GM12891 (cell line): ENCODE results near the gene BTBD9.

Source experiments
- POLR2A ChIP-seq: IDR thresholded peaks from 2 replicates; pipeline ENCODE4 v1.6.1; 2011; ENCODE audit warnings: low read depth, low read length, control low read depth
- POU2F2 ChIP-seq: IDR thresholded peaks from 2 replicates; pipeline ENCODE4 v1.6.1; 2011; ENCODE audit warnings: low read depth, mild to moderate bottlenecking, control low read depth, low read length, moderate library complexity
- TAF1 ChIP-seq: IDR thresholded peaks from 2 replicates; pipeline ENCODE4 v1.6.1; 2011; ENCODE audit warnings: low read depth, low read length, control low read depth

DNA sequence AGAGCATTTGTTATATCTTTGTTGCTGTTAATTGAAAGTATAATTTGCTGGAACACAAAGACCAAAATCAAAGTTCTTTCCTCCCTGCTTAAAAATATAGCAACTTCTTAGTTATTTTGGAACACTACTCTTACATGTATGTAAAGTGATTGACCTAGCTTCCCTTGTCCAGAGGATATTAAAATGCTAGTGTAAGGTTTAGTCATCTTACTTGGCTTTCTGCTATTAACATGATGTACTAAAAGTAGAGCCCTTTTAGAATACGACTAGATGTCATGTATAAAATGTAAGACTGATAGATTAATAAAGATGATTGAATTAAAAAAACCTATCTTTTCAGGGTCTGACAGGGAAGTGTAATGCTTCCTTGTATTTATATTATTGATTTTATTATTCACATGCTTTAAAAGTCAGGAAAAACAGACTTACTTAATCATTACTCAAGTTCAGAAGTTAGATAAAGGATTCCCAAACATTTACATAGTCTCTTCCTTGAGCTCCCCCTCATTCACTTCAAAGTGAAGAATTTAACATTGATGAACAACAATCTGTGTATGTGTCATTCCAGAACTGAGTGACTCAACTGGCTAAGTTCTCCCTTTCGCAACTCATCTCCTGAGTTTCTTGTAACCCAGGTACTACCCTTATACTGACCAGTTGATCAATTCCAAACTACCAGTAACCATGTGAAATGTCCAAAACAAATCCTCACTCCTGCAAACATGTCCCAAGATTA lies 50.9 kb downstream of the BTBD9 start:
- no peak for TF ChIP-seq POU2F2
- no peak for TF ChIP-seq TAF1
- TF ChIP-seq POLR2A = no peak
